GM18861 (cell line): ENCODE results near the gene OTOA.
"Not testable (repeated sequence)": the region's sequence is repeated elsewhere in the genome, so short reads cannot be mapped to it uniquely, and the experiment has no call there.

Source experiments
- ATAC-seq: cut with Tn5 transposase; IDR thresholded peaks from one replicate; pipeline ENCODE4 v1.9.1; 2021; ENCODE audit not compliant: unreplicated experiment

The OTOA gene

GRCh38 chr16:21639493-21639892 is 24.3 kb upstream of the OTOA start:
- ATAC-seq, result no peak

- no peak for ATAC-seq
Observed at GRCh38 chr16:21641916-21642315, 21.9 kb upstream of the OTOA start.

- no peak for ATAC-seq
Observed at GRCh38 chr16:21642861-21643260, 20.9 kb upstream of the OTOA start.

- no peak for ATAC-seq
Observed at GRCh38 chr16:21643785-21644184, 20.0 kb upstream of the OTOA start.

GRCh38 chr16:21644674-21645073 is 19.1 kb upstream of the OTOA start:
- no peak for ATAC-seq

- ATAC-seq, result no peak
Observed at GRCh38 chr16:21645261-21645721, 18.5 kb upstream of the OTOA start.

GRCh38 chr16:21646091-21646490 is 17.7 kb upstream of the OTOA start:
- ATAC-seq, result no peak

- peak; percentile 73 for ATAC-seq
Observed at GRCh38 chr16:21646721-21647561, 16.8 kb upstream of the OTOA start.

- ATAC-seq, result no peak
Observed at GRCh38 chr16:21647562-21648164, 16.1 kb upstream of the OTOA start.

GRCh38 chr16:21649826-21650406 is 13.9 kb upstream of the OTOA start:
- not testable (repeated sequence) for ATAC-seq

- ATAC-seq, result no peak
Observed at GRCh38 chr16:21650521-21650920, 13.2 kb upstream of the OTOA start.

- no peak for ATAC-seq
Observed at GRCh38 chr16:21651515-21651914, 12.3 kb upstream of the OTOA start.

- ATAC-seq, result no peak
Observed at GRCh38 chr16:21652453-21652852, 11.3 kb upstream of the OTOA start, which contains the start of gene IGSF6. Gene IGSF6, minus strand, starts transcription at chr16:21652608. Its CDS starts 10 bp downstream, at chr16:21652598.

GRCh38 chr16:21653571-21653970 is 10.2 kb upstream of the OTOA start:
- no peak for ATAC-seq

GRCh38 chr16:21654466-21654865 is 9.3 kb upstream of the OTOA start:
- no peak for ATAC-seq

GRCh38 chr16:21654881-21655280 is 8.9 kb upstream of the OTOA start:
- ATAC-seq, result no peak

- ATAC-seq, result no peak
Observed at GRCh38 chr16:21656795-21657768, 6.7 kb upstream of the OTOA start.

GRCh38 chr16:21659124-21659523 is 4.6 kb upstream of the OTOA start:
- no peak for ATAC-seq

- no peak for ATAC-seq
Observed at GRCh38 chr16:21664801-21665492, 1.2 kb downstream of the OTOA start.

- ATAC-seq, result no peak
Observed at GRCh38 chr16:21666772-21667171, 3.0 kb downstream of the OTOA start.
